Activated CD8-positive, alpha-beta memory T cell treated with anti-CD3 and anti-CD28 coated beads for 4 hours (primary cell): ENCODE measurements around the gene FUBP3.
A peak's percentile ranks its signal among the peaks of the same experiment; 100 is the strongest.
"Not testable (repeated sequence)": the region's sequence is repeated elsewhere in the genome, so short reads cannot be mapped to it uniquely, and the experiment has no call there.

Source experiments
- DNase-seq, 2 donors: peaks; one replicate each; pipeline ENCODE4 v3.0.0-alpha.2; 2020; ENCODE audit warnings: low read depth in 2 of 2

Gene FUBP3

DNA sequence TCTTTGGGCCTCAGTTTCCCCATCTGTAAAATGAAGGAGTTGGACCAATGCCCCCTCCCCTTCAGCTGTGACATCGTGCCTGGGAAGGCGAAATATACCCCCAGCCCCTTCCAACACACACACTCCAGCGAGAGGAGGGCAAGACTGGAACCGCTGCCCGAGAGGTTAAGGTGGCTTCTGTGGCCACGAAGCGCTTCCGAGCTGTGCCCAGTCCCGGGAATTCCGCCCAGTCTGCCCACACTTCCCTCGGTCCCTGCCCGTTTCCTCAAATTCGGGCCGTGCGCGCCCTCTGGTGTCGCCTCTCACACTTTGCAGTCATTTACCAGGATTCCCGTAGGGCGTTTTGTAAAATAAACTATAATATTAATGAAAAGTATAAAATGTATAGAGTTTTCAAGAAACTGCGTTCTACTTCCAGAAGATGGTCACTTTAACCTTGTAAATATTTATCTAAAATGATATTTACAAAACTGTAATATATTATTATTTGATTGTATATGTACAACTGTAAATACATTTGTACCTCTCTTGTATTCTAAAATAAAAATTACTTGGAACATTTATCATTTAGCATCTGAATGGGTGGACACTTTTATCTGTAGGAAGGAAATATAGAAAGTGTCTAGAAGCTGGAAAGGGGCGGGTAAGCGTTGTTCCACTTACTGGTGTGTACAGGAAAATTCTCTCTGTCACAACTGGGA is 103.2 kb downstream of the FUBP3 start:
- DNase-seq = peak; percentile 15 to 18

DNA sequence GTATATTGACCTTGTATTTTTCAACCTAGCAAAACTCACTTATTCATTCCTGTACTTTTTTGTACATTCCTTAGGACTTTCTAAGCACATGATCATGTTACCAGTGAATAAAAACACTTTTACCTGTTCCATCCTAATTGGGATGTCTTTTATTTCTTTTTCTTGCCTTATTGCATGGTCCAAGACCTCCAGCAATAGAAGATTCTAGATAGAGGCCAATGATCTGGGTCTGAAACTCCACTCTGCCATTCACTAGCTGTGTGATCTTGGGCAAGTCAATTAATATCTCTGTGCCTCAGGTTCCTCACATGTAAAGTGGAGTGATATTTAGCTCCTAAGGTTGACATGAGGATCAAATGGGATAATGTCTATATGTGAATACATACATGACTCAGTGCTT is 105.7 kb downstream of the FUBP3 start:
- DNase-seq = no peak

DNA sequence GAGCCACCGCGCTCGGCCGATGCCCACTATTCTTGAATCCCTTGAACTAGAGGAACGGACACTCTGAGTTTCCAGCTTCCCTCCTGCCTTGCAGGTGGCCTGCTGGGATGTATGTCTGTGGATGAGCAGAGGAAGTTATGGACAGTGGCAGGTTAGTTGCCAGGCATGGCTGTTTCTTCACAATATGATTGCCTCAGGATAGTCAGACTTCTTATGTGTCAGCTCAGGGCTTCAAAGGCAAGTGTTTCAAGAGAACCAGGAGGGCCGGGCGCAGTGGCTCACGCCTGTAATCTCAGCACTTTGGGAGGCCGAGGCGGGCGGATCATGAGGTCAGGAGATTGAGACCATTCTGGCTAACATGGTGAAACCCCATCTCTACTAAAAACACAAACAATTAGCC is 106.6 kb downstream of the FUBP3 start:
- not testable (repeated sequence) for DNase-seq

DNA sequence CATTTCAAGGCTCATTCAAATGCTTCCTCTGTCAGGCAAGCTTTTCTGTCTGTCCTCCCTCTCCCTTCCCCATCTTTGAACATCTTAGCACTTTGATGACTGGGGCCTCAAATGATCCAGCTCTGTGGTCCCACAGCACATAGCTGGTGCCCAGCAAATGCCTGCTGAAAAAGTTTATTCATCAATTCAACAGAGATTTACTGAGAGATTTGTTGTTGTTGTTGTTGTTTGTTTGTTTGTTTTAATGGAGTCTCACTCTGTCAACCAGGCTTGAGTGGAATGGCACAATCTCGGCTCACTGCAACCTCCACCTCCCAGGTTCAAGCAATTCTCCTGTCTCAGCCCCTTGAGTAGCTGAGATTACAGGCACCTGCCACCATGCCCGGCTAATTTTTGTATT is 108.2 kb downstream of the FUBP3 start:
- DNase-seq = no peak
